Fibroblast of lung (primary cell): Measurements from ENCODE around the gene CPSF7. TPM values are rescaled to one million over a fixed set of nuclear protein-coding genes. Genes with fewer than 3 reads are reported as not detected.

ENCODE experiments used
- DNase-seq, 2 donors: peaks; one replicate each; pipeline versions ENCODE4 v3.0.0 to v3.0.0-alpha.2; 2010; ENCODE audit warnings: low read depth in 2 of 2
- H2AFZ ChIP-seq: 2 replicates; pipeline ENCODE4 v1.5.1; 2012; ENCODE audit warnings: low read length, control low read depth, inconsistent platforms
- H3K27ac ChIP-seq: 2 replicates; pipeline ENCODE4 v1.5.1; 2011; ENCODE audit warnings: low read length, control low read depth; ENCODE audit not compliant: insufficient read depth
- H3K27me3 ChIP-seq: 2 replicates; pipeline ENCODE4 v1.5.1; 2011; ENCODE audit warnings: mild to moderate bottlenecking, low read length; ENCODE audit not compliant: control insufficient read depth, insufficient read depth
- H3K36me3 ChIP-seq: 2 replicates; pipeline ENCODE4 v1.5.1; 2011; ENCODE audit warnings: low read length; ENCODE audit not compliant: control insufficient read depth, insufficient read depth
- H3K4me1 ChIP-seq: 2 replicates; pipeline ENCODE4 v1.5.1; 2011; ENCODE audit warnings: low read length; ENCODE audit not compliant: control insufficient read depth, insufficient read depth; ENCODE audit errors: extremely low read depth
- H3K4me2 ChIP-seq: 2 replicates; pipeline ENCODE4 v1.5.1; 2011; ENCODE audit warnings: low read length, control low read depth; ENCODE audit not compliant: insufficient read depth; ENCODE audit errors: extremely low read depth
- H3K4me3 ChIP-seq, 4 experiments: fragments of 200-600 bp in 1 of 4; sonication (generic) in 1 of 4; replicated peaks in 1 of 4; 2 replicates each; pipeline ENCODE4 v1.5.1; 2011 to 2016; ENCODE audit warnings: low read length in 4 of 4, low read depth in 3 of 4, mild to moderate bottlenecking in 3 of 4, control low read depth in 2 of 4, inconsistent platforms in 1 of 4, mixed read lengths in 1 of 4; ENCODE audit not compliant: insufficient read depth in 1 of 4; ENCODE audit errors: control extremely low read depth in 1 of 4
- H3K79me2 ChIP-seq: 2 replicates; pipeline ENCODE4 v1.5.1; 2012; ENCODE audit warnings: mild to moderate bottlenecking, low read length, inconsistent platforms; ENCODE audit not compliant: control insufficient read depth, insufficient read depth
- H3K9ac ChIP-seq: 2 replicates; pipeline ENCODE4 v1.5.1; 2011; ENCODE audit warnings: mild to moderate bottlenecking, low read length, control low read depth; ENCODE audit not compliant: insufficient read depth
- H3K9me3 ChIP-seq: 2 replicates; pipeline ENCODE4 v1.5.1; 2012; ENCODE audit warnings: low read depth, low read length; ENCODE audit not compliant: control insufficient read depth, insufficient read depth
- H4K20me1 ChIP-seq: 2 replicates; pipeline ENCODE4 v1.5.1; 2011; ENCODE audit warnings: low read length; ENCODE audit not compliant: control insufficient read depth, insufficient read depth; ENCODE audit errors: extremely low read depth
- CTCF ChIP-seq, 2 donors: IDR thresholded peaks in 1 of 2; conservative IDR thresholded peaks in 1 of 2; 1 replicate in 1 of 2; 2 replicates in 1 of 2; pipeline ENCODE4 v1.5.1; 2011 to 2012; ENCODE audit warnings: low read length in 2 of 2, control low read depth in 1 of 2, inconsistent platforms in 1 of 2, low read depth in 1 of 2, mild to moderate bottlenecking in 1 of 2
- EZH2 ChIP-seq: IDR thresholded peaks from 2 replicates; pipeline ENCODE4 v1.5.1; 2012; ENCODE audit warnings: low read length, control low read depth, mild to moderate bottlenecking; ENCODE audit errors: missing control alignments
- polyA minus RNA-seq: library from RNA; depleted of rRNA, polyadenylated mRNA; stranded (reverse); fragments of >200 nt; gene quantifications from 2 replicates; pipeline ENCODE4 v1.2.3, GENCODE V29; 2011; ENCODE audit warnings: low replicate concordance
- polyA plus RNA-seq, 2 donors: library from polyadenylated mRNA; depleted of rRNA in 1 of 2; stranded (reverse) in 1 of 2; unstranded in 1 of 2; fragments of >200 nt; gene quantifications; 2 replicates each; pipeline ENCODE4 v1.2.1, GENCODE V29; 2011 to 2012; ENCODE audit warnings: missing spikeins in 1 of 2
- total RNA-seq: library from RNA; depleted of rRNA; stranded (reverse); fragments of >200 nt; gene quantifications from 2 replicates; pipeline ENCODE4 v1.2.1, GENCODE V29; 2014

Gene CPSF7
- total RNA-seq = 14.4 and 18.0 TPM in 2 replicates
- 38.1 and 53.6 TPM in 2 replicates for polyA plus RNA-seq
- 39.6 and 42.7 TPM in 2 replicates for polyA plus RNA-seq (2012)
- polyA minus RNA-seq = 94.4 and 116 TPM in 2 replicates

GRCh38 chr11:61429691-61430582, at the start of gene CPSF7, which contains the start of gene SDHAF2:
CPSF7 (minus strand) TSS chr11:61429975; CDS start chr11:61429235, 740 bp downstream.
SDHAF2 (plus strand) TSS chr11:61430124; CDS start chr11:61430147, 23 bp downstream.
- Histone ChIP-seq H3K27ac (peak within 1 kb of the TSS; percentile 98), H3K9ac (peak within 1 kb of the TSS; percentile 98), H3K4me2 (peak within 1 kb of the TSS; percentile 100), H3K9me3 (no peaks in the 10 kb centered on the region), H3K36me3 (peaks cover 8% of the 10 kb centered on the region), H2AFZ (peak within 1 kb of the TSS; percentile 92), H3K27me3 (no peaks in the 10 kb centered on the region), H3K79me2 (peaks cover 65% of the 10 kb centered on the region), H3K4me1 (no peaks in the 10 kb centered on the region), H4K20me1 (no peaks in the 10 kb centered on the region), H3K4me3 (peak within 1 kb of the TSS; percentile 95 to 100 (median 100))
- DNase-seq = peak; percentile 94 to 95
- TF ChIP-seq CTCF (conservative IDR thresholded peaks at IDR 0.05 in 1 of 2, IDR thresholded peaks at IDR 0.05 in 1 of 2; ENCODE audit: low read depth in 1 of 2, low read length in 2 of 2) (no peak), EZH2 (no peak)

- Histone ChIP-seq H3K9ac (no peak overlapping the region), H3K27ac (no peak overlapping the region), H3K79me2 (no peaks in the 10 kb centered on the region), H3K27me3 (no peaks in the 10 kb centered on the region), H3K4me3 (no peak overlapping the region), H2AFZ (no peak overlapping the region), H3K4me2 (no peak overlapping the region), H3K9me3 (no peaks in the 10 kb centered on the region), H4K20me1 (no peaks in the 10 kb centered on the region), H3K4me1 (no peaks in the 10 kb centered on the region), H3K36me3 (no peaks in the 10 kb centered on the region)
- TF ChIP-seq EZH2 (no peak), CTCF (conservative IDR thresholded peaks at IDR 0.05 in 1 of 2, IDR thresholded peaks at IDR 0.05 in 1 of 2; ENCODE audit: low read depth in 1 of 2, low read length in 2 of 2) (peak; percentile 80 to 84)
- DNase-seq = peak in 1 of 2 donors; percentile 29
Observed at GRCh38 chr11:61477727-61478148, 48.0 kb upstream of the CPSF7 start.

- Histone ChIP-seq H2AFZ (no peak overlapping the region), H3K27me3 (no peaks in the 10 kb centered on the region), H3K4me3 (no peak overlapping the region), H3K4me2 (no peak overlapping the region), H3K79me2 (no peaks in the 10 kb centered on the region), H3K4me1 (no peaks in the 10 kb centered on the region), H3K9me3 (no peaks in the 10 kb centered on the region), H3K36me3 (no peaks in the 10 kb centered on the region), H4K20me1 (no peaks in the 10 kb centered on the region), H3K27ac (no peak overlapping the region), H3K9ac (no peak overlapping the region)
- no peak for DNase-seq
- TF ChIP-seq CTCF (conservative IDR thresholded peaks at IDR 0.05 in 1 of 2, IDR thresholded peaks at IDR 0.05 in 1 of 2; ENCODE audit: low read depth in 1 of 2, low read length in 2 of 2) = no peak
- no peak for TF ChIP-seq EZH2
Observed at GRCh38 chr11:61477126-61477525, 47.4 kb upstream of the CPSF7 start.
